AG20443 (cell line): ENCODE measurements around the gene EIF2B5.

Source experiments
- DNase-seq: peaks from one replicate; pipeline ENCODE4 v3.0.0; 2012; ENCODE audit warnings: low spot score, mixed read lengths

The EIF2B5 gene

DNA sequence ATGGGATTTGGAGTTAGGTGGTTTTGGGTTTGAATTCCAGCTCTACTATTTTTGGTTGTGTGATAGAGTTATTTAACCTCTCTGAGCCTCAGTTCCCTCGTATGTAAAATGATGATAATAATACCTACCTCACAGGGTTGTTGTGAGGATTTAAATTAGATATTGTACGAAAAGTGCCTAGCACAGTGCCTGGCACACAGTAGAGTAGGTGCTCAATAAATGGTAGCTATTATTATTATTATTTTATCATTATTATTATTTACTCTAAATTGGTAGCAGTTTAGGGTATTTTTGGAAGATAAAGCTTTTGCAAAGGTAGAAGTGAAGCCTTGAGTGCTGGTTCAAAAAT, 38.2 kb downstream of the EIF2B5 start:
- DNase-seq = no peak

GRCh38 chr3:184174284-184174645, 39.1 kb downstream of the EIF2B5 start:
- no peak for DNase-seq

GRCh38 chr3:184174646-184175492, 39.7 kb downstream of the EIF2B5 start, which contains the start of gene AP2M1:
TSS of gene AP2M1 (plus strand) at chr3:184174855. CDS start at chr3:184176994, 2,139 bp downstream.
- DNase-seq = peak; percentile 95

GRCh38 chr3:184175506-184175905, 40.3 kb downstream of the EIF2B5 start:
- no peak for DNase-seq

GRCh38 chr3:184175981-184176376, 40.8 kb downstream of the EIF2B5 start:
- DNase-seq = no peak

DNA sequence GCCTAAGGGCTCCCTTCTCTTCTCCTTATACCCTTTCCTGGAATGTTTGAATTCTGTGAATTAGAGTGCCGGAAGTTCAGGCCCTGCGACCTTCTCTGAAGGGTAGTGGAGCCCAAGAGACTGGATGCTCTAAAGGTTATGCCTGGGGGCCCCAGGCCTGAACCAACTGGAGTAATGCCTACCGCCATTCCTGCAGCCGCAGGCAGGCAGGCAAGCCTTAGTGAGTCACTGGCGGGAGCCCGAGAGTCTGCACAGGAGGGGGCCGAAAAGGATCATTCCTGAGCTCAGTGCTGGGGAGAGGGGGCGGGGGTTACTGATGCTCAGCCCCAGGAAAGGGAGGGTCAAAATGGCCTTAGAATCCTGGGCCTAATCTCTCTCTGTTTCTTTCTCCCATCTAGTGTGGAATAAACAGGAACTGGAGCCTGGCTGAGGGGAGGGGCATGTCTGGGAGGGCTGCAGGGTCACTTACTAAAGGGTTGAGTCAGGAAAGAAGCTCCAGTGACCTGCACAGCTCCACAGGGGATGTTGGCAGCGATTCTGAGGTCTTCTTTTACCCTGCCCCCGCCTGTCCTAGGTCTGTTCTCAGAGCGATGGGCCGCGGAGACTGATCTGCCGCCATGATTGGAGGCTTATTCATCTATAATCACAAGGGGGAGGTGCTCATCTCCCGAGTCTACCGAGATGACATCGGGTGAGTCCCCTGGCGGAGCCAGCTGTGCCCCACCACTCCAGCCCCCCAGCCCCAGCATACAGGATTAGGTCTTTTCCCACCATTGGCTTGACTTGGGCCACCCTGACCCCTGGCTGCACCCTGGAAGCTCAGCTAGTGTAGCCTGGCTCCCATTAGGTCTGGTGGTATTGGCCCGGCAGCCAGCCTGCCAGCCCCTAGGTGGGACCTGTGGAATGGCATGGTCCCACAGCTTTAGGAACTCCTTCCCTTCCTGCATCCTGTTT, 41.5 kb downstream of the EIF2B5 start:
- DNase-seq = peak; percentile 91

- DNase-seq = no peak
These were observed 42.2 kb downstream of the EIF2B5 start for GRCh38 chr3:184177331-184177731.

DNA sequence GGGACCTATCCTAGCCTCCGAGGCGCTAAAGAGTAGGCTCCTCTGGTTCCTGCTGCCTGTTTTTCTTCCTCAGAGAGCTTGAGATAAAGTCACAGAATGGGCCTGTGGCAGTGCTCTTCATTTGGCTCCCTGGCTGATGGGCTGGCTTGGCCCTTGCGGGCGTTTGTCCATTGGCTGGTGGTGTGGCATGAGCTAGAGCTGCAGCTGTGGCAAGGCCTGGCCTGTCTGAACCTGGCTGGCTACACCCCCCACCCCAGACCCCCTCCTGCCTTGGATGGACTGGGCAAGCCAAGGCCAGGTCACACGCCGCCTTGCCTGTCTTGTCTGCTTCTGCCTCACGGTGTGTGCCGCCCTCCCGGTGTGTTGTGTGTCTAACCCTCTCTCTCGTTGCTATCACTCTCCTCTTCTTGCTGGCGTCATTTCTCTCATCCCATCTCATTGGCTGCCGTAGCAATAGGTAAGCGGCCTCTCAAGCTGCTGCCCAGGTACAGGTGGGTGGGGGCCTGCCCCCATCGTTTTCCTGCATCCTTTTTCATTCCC, 42.7 kb downstream of the EIF2B5 start:
- no peak for DNase-seq

DNA sequence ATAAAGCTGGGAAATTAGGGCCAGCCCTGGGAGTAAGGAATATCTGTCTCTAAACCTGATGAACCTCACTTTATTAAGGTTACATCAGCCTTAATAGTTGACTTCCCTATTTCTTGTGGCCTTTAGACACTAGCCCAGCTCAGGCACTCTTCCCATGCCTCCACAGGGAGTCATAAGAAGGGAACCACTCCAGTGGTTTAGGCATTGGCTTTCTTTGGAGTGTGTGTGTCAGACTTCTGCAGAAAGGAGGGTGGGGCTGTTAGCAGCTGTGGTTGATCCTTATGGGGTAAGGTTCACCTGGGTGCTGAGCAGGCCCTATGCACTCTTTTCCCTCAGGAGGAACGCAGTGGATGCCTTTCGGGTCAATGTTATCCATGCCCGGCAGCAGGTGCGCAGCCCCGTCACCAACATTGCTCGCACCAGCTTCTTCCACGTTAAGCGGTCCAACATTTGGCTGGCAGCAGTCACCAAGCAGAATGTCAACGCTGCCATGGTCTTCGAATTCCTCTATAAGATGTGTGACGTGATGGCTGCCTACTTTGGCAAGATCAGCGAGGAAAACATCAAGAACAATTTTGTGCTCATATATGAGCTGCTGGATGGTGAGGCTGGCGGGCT, 43.5 kb downstream of the EIF2B5 start:
- no peak for DNase-seq

DNA sequence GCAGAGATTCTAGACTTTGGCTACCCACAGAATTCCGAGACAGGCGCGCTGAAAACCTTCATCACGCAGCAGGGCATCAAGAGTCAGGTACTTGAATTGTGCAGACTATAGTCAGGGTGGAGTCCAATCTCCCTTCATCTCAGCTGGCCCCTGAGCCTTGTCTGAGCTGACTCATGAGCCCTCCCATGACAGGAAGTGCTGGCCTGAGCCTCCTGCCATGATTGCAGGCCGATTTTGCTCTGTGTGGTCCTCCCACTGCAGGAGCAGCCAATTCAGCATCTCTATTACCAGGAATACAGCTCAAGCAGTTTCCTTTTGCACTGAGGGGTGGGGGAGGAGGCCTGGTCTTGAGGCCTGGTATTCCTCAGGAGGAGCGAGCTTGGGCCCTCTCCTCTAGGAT, 45.0 kb downstream of the EIF2B5 start:
- DNase-seq = no peak

GRCh38 chr3:184181596-184181995, 46.4 kb downstream of the EIF2B5 start:
- no peak for DNase-seq

DNA sequence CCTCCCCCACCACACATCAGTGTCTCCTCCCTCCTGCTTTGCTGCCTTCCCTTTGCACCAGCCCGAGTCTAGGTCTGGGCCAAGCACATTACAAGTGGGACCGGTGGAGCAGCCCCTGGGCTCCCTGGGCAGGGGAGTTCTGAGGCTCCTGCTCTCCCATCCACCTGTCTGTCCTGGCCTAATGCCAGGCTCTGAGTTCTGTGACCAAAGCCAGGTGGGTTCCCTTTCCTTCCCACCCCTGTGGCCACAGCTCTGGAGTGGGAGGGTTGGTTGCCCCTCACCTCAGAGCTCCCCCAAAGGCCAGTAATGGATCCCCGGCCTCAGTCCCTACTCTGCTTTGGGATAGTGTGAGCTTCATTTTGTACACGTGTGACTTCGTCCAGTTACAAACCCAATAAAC, 48.5 kb downstream of the EIF2B5 start:
- DNase-seq = no peak

- DNase-seq = no peak
These were observed 49.5 kb downstream of the EIF2B5 start for GRCh38 chr3:184184546-184185230.

GRCh38 chr3:184185461-184186183, 50.5 kb downstream of the EIF2B5 start:
- peak; percentile 100 for DNase-seq

DNA sequence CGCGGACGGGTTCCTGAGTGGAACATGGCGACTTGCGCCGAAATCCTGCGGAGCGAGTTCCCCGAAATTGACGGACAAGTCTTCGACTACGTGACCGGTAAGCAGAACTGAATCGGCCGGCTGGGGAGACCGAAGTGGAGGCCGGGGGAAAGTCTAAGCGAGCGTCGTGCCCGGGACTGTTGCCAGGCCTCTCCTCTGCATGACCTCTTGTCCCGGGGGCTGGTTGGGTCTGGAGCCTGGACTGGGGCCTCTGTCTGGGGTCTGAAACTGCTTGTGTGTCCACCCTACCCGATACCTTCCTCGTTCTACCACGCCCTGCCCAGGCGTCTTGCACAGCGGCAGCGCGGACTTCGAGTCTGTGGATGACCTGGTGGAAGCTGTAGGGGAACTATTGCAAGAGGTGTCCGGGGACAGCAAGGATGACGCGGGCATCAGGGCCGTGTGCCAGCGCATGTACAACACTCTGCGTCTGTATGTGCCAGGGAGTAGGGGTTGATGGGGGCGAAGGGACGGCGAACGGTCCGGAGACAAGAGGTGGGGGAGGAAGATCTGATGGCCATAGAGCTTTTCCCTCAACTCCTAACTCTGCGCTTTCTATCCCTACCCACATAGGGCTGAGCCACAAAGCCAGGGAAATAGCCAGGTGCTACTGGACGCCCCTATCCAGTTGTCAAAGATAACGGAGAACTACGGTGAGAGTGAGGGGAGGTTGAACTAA, 51.2 kb downstream of the EIF2B5 start, which contains the start of gene ABCF3:
ABCF3 (plus strand) TSS at position 16 of the 718 bp plus-strand sequence; CDS start at position 25, 9 bp downstream.
- DNase-seq = peak; percentile 59

- no peak for DNase-seq
These were observed 51.7 kb downstream of the EIF2B5 start for GRCh38 chr3:184186902-184187207.

DNA sequence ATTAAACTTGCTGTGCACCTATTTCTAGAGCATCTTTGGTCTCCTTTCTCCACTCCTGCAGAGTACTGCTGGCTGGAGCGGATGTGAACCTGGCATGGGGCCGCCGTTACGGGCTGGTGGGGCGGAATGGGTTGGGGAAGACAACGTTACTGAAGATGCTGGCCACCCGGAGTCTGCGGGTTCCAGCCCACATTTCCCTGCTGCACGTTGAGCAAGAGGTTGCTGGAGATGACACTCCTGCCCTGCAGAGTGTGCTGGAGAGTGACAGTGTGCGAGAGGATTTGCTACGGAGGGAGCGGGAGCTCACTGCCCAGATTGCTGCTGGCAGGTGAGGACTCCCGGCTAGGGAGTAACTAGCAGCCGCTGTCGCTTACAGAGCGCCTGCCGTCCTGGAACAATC, 52.9 kb downstream of the EIF2B5 start:
- no peak for DNase-seq

DNA sequence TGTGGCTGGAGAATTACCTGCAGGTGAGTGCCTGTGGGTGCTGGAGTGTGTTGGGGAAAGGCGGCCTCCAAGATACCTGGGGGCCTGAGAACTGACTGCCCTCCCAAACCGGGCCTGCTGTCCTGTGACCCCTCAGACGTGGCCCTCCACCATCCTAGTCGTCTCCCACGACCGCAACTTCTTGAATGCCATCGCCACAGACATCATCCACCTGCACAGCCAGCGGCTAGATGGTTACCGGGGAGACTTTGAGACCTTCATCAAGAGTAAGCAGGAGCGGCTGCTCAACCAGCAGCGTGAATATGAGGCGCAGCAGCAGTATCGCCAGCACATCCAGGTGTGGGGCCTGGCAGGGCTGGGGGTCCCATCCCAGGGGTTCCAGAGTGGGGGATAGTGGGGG, 54.3 kb downstream of the EIF2B5 start:
- DNase-seq = no peak

GRCh38 chr3:184192889-184193288, 57.7 kb downstream of the EIF2B5 start:
- no peak for DNase-seq

DNA sequence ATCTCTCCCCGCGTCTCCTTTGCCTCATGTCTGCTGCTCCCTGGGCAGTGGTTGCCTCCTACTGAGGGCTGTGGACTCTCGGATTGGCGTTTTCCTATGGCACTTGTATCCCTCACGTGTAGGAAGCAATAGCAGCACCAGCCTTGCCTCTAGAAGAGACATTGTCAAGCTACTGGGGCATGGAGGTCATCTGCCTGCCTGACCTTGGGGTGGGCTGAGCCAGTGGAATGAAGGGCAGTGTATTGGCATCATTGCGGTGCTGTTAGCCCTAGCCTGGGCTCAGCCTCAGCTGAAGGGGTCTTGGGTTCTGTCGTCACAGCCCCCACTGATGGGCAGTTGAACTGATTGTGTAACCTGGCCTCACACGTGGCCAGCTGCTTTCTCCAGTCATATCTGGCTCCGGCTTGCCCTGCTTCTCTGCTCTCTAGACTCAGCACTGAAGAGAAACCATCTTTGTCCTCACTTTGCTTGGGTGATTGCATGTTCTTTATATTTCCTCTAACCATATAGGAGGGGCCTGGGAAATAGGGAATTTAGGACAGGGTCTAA, 58.9 kb downstream of the EIF2B5 start:
- no peak for DNase-seq
